BJ (cell line): ENCODE measurements around the gene HSPB8. TPM values are rescaled to one million over a fixed set of nuclear protein-coding genes. Genes with fewer than 3 reads are reported as not detected.

ENCODE experiments used
- CTCF ChIA-PET: fragments of 350-600 bp; formaldehyde crosslinking; extraction: SDS; loops from one replicate; lab custom pipeline; 2021; ENCODE audit warnings: antibody characterized with exemption, inconsistent platforms; lab: Yijun Ruan, JAX
- POLR2A ChIA-PET: fragments of 300-600 bp; sonication (Branson Sonifier 250); formaldehyde crosslinking; extraction: SDS; loops from one replicate; lab custom pipeline; 2021; ENCODE audit warnings: antibody characterized with exemption; lab: Charles Lee
- DNase-seq: peaks from one replicate; pipeline ENCODE4 v3.0.0-alpha.2; 2011; ENCODE audit warnings: low read depth
- H3K27me3 ChIP-seq: 2 replicates; pipeline ENCODE4 v1.6.0; 2011; ENCODE audit warnings: low read length; ENCODE audit not compliant: control insufficient read depth, insufficient read depth
- H3K36me3 ChIP-seq: 2 replicates; pipeline ENCODE4 v1.5.1; 2011; ENCODE audit warnings: low read length; ENCODE audit not compliant: control insufficient read depth, insufficient read depth
- H3K4me3 ChIP-seq: 2 replicates; pipeline ENCODE4 v1.5.1; 2011; ENCODE audit warnings: low read depth, mild to moderate bottlenecking, control low read depth, low read length
- polyA plus RNA-seq: library from polyadenylated mRNA; depleted of rRNA; stranded (reverse); fragments of >200 nt; gene quantifications from 2 replicates; pipeline ENCODE4 v1.2.3, GENCODE V29; 2011
- TF ChIP-seq, protein P1 (sequence below): IDR thresholded peaks from 2 replicates; pipeline ENCODE4 v1.5.1; 2011; ENCODE audit warnings: low read depth, mild to moderate bottlenecking, control low read depth, inconsistent platforms, low read length, moderate library complexity; ENCODE audit not compliant: insufficient read depth

The HSPB8 gene
- polyA plus RNA-seq, 1 experiment = 19.3 TPM

DNA sequence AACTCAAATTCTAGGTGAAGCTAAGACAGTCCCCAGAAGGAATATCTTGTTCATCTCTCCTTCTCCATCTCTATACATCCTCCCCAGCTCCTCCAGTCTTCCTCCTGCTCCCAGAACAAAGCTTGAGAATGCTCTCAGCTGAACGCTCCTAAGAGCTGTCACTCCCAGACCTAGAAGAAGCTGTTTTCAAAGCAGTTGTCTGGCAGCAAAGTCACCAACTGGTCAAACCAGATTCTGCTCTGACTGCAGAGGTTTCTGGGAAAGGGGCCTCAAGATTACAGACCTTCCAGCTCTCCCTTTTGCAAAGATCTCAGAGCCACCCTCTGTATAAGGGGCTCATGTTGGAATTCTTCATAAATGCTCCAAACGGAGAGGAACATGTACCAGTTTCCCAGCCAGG is 9.6 kb upstream of the HSPB8 start:
- TF ChIP-seq, protein P1, sequence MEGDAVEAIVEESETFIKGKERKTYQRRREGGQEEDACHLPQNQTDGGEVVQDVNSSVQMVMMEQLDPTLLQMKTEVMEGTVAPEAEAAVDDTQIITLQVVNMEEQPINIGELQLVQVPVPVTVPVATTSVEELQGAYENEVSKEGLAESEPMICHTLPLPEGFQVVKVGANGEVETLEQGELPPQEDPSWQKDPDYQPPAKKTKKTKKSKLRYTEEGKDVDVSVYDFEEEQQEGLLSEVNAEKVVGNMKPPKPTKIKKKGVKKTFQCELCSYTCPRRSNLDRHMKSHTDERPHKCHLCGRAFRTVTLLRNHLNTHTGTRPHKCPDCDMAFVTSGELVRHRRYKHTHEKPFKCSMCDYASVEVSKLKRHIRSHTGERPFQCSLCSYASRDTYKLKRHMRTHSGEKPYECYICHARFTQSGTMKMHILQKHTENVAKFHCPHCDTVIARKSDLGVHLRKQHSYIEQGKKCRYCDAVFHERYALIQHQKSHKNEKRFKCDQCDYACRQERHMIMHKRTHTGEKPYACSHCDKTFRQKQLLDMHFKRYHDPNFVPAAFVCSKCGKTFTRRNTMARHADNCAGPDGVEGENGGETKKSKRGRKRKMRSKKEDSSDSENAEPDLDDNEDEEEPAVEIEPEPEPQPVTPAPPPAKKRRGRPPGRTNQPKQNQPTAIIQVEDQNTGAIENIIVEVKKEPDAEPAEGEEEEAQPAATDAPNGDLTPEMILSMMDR = no peak
- DNase-seq = no peak
- H3K4me3 ChIP-seq = no peak overlapping the region
- no peaks in the 10 kb centered on the region for H3K36me3 ChIP-seq
- ChIA-PET POLR2A (no interaction called here), CTCF (no interaction called here)
- H3K27me3 ChIP-seq = 0 out of 2 replicates have a peak, but pooled peaks cover 2% of the 10 kb centered on the region

DNA sequence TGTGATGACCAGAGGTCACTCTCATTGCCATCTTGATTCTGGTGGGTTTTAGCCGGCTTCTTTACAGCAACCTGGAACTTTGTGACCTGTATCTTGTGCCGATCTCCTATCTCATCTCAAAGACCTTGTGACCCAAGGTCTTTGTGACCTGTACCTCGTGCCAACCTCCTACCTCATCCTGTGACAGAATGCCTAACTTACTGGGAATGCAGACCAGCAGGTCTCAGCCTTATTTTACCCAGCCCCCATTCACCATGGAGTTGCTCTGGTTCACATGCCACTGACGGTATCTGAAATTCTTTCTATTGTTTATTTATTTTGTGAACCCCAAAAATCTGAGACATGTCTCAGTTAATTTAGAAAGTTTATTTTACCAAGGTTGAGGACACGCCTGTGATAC is 7.4 kb upstream of the HSPB8 start:
- Histone ChIP-seq H3K27me3 (0 out of 2 replicates have a peak, but pooled peaks cover 2% of the 10 kb centered on the region), H3K4me3 (no peak overlapping the region), H3K36me3 (no peaks in the 10 kb centered on the region)
- TF ChIP-seq, protein P1 = no peak
- POLR2A ChIA-PET = no interaction called here
- DNase-seq = no peak
- CTCF ChIA-PET = no interaction called here

DNA sequence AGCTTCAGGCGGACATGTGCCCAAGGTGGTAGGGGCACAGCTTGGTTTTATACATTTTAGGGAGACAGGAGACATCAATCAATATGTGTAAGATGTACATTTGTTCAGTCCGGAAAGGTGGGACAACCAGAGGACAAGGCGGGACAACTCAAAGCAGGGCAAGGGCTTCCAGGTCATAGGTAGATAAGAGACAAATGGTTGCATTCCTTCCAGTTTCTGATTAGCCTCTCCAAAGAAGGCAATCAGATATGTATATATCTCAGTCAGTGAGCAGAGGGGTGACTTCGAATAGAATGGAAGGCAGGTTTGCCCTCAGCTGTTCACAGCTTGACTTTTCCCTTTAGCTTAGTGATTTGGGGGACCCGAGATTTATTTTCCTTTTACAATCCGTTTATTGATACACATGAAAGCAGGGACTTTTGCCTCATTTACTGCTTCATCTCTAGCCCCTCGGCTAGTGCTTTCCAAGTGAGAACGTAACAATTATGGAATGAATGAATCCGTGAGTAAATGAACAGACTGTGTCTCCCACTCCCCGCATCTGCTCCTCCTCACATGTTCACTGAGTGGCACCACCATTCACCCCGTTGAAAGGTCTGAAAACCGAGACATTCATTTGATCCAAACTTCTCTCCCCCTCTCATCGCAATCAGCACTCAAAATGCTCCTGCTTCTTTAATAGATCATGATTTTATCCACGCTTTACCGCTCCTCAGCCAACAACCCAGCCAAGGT is 6.9 kb upstream of the HSPB8 start:
- H3K4me3 ChIP-seq = no peak overlapping the region
- 0 out of 2 replicates have a peak, but pooled peaks cover 2% of the 10 kb centered on the region for H3K27me3 ChIP-seq
- no peaks in the 10 kb centered on the region for H3K36me3 ChIP-seq
- TF ChIP-seq, protein P1 = no peak
- CTCF ChIA-PET = no interaction called here
- POLR2A ChIA-PET = no interaction called here
- no peak for DNase-seq

DNA sequence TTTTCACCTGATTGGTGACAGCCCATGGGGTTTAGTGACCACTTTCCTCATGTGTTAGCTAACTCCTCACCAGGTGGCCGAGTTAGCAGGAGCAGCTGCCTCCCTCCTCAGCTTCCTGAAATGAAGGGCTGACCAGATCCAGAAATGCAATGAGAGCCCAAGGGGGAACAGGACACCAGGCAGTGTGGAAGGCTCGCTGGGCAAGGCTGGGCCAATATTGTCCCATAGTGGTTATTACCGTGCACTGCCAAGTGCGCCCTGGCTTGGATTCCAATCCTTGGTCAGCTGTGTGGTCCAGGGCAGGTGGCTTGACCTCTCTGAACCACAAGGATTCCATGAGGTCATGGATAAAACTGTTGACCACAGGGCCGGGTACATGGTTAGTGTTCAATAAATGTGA is 3.6 kb upstream of the HSPB8 start:
- POLR2A ChIA-PET = no interaction called here

More for the DNA sequence above, 3.6 kb upstream of the HSPB8 start:
- CTCF ChIA-PET = no interaction called here
- Histone ChIP-seq H3K36me3 (no peaks in the 10 kb centered on the region), H3K27me3 (0 out of 2 replicates have a peak, but pooled peaks cover 2% of the 10 kb centered on the region), H3K4me3 (no peak overlapping the region)
- DNase-seq = no peak
- TF ChIP-seq, protein P1 = no peak
